Natural killer cell treated with Interleukin-12 subunit alpha and Interleukin-12 subunit beta and Interleukin-15 and Interleukin-18, amount 100 ng/mL, for 72 hours (primary cell): ENCODE data around the gene KLHL36. TPM values are rescaled to one million over a fixed set of nuclear protein-coding genes. Genes with fewer than 3 reads are reported as not detected.

Experiments used
- ATAC-seq, 2 donors: fragments of 150-1000 bp; cut with Tn5 transposase in 1 of 2; sonication (Bioruptor Pico), chemical (Tn5 transposase) in 1 of 2; 2 replicates each; pipeline ENCODE4 v1.10.0; 2021
- DNase-seq: peaks from one replicate; pipeline ENCODE4 v3.0.0; 2022; ENCODE audit warnings: low spot score
- H3K27ac Mint-ChIP-seq, 2 donors: 1 replicate in 1 of 2; 2 replicates in 1 of 2; pipeline ENCODE4 v1.8.0; 2022; ENCODE audit warnings: mixed read lengths in 2 of 2, mild to moderate bottlenecking in 1 of 2, moderate library complexity in 1 of 2
- H3K27me3 Mint-ChIP-seq, 2 donors: 1 replicate in 1 of 2; 2 replicates in 1 of 2; pipeline ENCODE4 v1.8.0; 2022; ENCODE audit warnings: mixed read lengths in 2 of 2
- H3K36me3 Mint-ChIP-seq: one replicate; pipeline ENCODE4 v1.8.0; 2022; ENCODE audit warnings: mixed read lengths
- H3K4me1 Mint-ChIP-seq, 2 donors: 1 replicate in 1 of 2; 2 replicates in 1 of 2; pipeline ENCODE4 v1.8.0; 2022; ENCODE audit warnings: low read depth in 2 of 2, mixed read lengths in 2 of 2, mild to moderate bottlenecking in 1 of 2
- H3K4me3 Mint-ChIP-seq: one replicate; pipeline ENCODE4 v1.8.0; 2022; ENCODE audit warnings: mixed read lengths
- H3K9me3 Mint-ChIP-seq: 2 replicates; pipeline ENCODE4 v1.8.0; 2022; ENCODE audit warnings: mixed read lengths
- total RNA-seq, 2 donors: library from RNA; stranded (reverse); gene quantifications; one replicate each; pipeline ENCODE4 v1.2.3, GENCODE V29; 2022

Gene KLHL36
- total RNA-seq, 2 donors from 2014 or later: 35.9 to 48.6 TPM

GRCh38 chr16:84659656-84660300 is 11.5 kb downstream of the KLHL36 start:
- Mint-ChIP-seq H3K9me3 (no peaks in the 10 kb centered on the region), H3K27ac (no peak overlapping the region), H3K4me3 (no peak overlapping the region), H3K27me3 (no peaks in the 10 kb centered on the region), H3K36me3 (no peaks in the 10 kb centered on the region), H3K4me1 (peaks cover 0 to 12% of the 10 kb centered on the region in 2 donors)
- DNase-seq (no peak), ATAC-seq (no peak)

GRCh38 chr16:84660973-84661372 is 12.7 kb downstream of the KLHL36 start:
- Mint-ChIP-seq H3K9me3 (no peaks in the 10 kb centered on the region), H3K27ac (no peak overlapping the region), H3K4me3 (no peak overlapping the region), H3K27me3 (no peaks in the 10 kb centered on the region), H3K36me3 (no peaks in the 10 kb centered on the region), H3K4me1 (peaks cover 0 to 8% of the 10 kb centered on the region in 2 donors)
- ATAC-seq: no peak
- DNase-seq: no peak

GRCh38 chr16:84661418-84662060 is 13.2 kb downstream of the KLHL36 start:
- H3K4me1 Mint-ChIP-seq: peaks cover 0 to 8% of the 10 kb centered on the region in 2 donors
- H3K27me3 Mint-ChIP-seq: no peaks in the 10 kb centered on the region
- H3K36me3 Mint-ChIP-seq: no peaks in the 10 kb centered on the region
- DNase-seq (no peak), ATAC-seq (peak in 1 of 2 donors; percentile 31)
- H3K27ac Mint-ChIP-seq: no peak overlapping the region
- no peak overlapping the region for H3K4me3 Mint-ChIP-seq
- H3K9me3 Mint-ChIP-seq: no peaks in the 10 kb centered on the region

- ATAC-seq: no peak
- no peak overlapping the region for H3K4me3 Mint-ChIP-seq
Observed at GRCh38 chr16:84662471-84662870, 14.2 kb downstream of the KLHL36 start.

GRCh38 chr16:84663433-84664101 is 15.3 kb downstream of the KLHL36 start:
- no peaks in the 10 kb centered on the region for H3K9me3 Mint-ChIP-seq
- no peak for ATAC-seq
- no peak overlapping the region for H3K27ac Mint-ChIP-seq
- peaks cover 0 to 10% of the 10 kb centered on the region in 2 donors for H3K4me1 Mint-ChIP-seq
- H3K4me3 Mint-ChIP-seq: no peak overlapping the region
- H3K36me3 Mint-ChIP-seq: no peaks in the 10 kb centered on the region
- no peaks in the 10 kb centered on the region for H3K27me3 Mint-ChIP-seq
- DNase-seq: no peak

More at GRCh38 chr16:84662471-84662870, 14.2 kb downstream of the KLHL36 start:
- DNase-seq: no peak
- Mint-ChIP-seq H3K27ac (no peak overlapping the region), H3K27me3 (no peaks in the 10 kb centered on the region), H3K36me3 (no peaks in the 10 kb centered on the region), H3K4me1 (peaks cover 0 to 8% of the 10 kb centered on the region in 2 donors), H3K9me3 (no peaks in the 10 kb centered on the region)

GRCh38 chr16:84665359-84665758 is 17.0 kb downstream of the KLHL36 start:
- no peak for DNase-seq
- no peak overlapping the region for H3K4me3 Mint-ChIP-seq
- H3K9me3 Mint-ChIP-seq: no peaks in the 10 kb centered on the region
- no peak overlapping the region for H3K27ac Mint-ChIP-seq
- peaks cover 0 to 9% of the 10 kb centered on the region in 2 donors for H3K4me1 Mint-ChIP-seq
- H3K27me3 Mint-ChIP-seq: no peaks in the 10 kb centered on the region
- ATAC-seq: no peak
- H3K36me3 Mint-ChIP-seq: no peaks in the 10 kb centered on the region

- Mint-ChIP-seq H3K36me3 (no peaks in the 10 kb centered on the region), H3K27ac (no peak overlapping the region), H3K4me1 (peaks cover 0 to 9% of the 10 kb centered on the region in 2 donors), H3K9me3 (no peaks in the 10 kb centered on the region), H3K27me3 (no peaks in the 10 kb centered on the region), H3K4me3 (no peak overlapping the region)
- ATAC-seq (no peak), DNase-seq (no peak)
Observed at GRCh38 chr16:84665843-84666242, 17.5 kb downstream of the KLHL36 start.

- ATAC-seq (no peak), DNase-seq (no peak)
- Mint-ChIP-seq H3K9me3 (no peaks in the 10 kb centered on the region), H3K36me3 (no peaks in the 10 kb centered on the region), H3K4me1 (peaks cover 0 to 13% of the 10 kb centered on the region in 2 donors), H3K27ac (no peak overlapping the region), H3K4me3 (no peak overlapping the region), H3K27me3 (no peaks in the 10 kb centered on the region)
Observed at GRCh38 chr16:84667600-84668309, 19.4 kb downstream of the KLHL36 start.

- no peaks in the 10 kb centered on the region for H3K27me3 Mint-ChIP-seq
- H3K9me3 Mint-ChIP-seq: no peaks in the 10 kb centered on the region
- H3K27ac Mint-ChIP-seq: no peak overlapping the region
- ATAC-seq (no peak), DNase-seq (no peak)
- peaks cover 0 to 7% of the 10 kb centered on the region in 2 donors for H3K4me1 Mint-ChIP-seq
- no peak overlapping the region for H3K4me3 Mint-ChIP-seq
- H3K36me3 Mint-ChIP-seq: no peaks in the 10 kb centered on the region
Observed at GRCh38 chr16:84670063-84670462, 21.8 kb downstream of the KLHL36 start.

GRCh38 chr16:84672276-84673202 is 24.2 kb downstream of the KLHL36 start:
- DNase-seq (peak; percentile 78), ATAC-seq (peak; percentile 82 to 87)
- H3K36me3 Mint-ChIP-seq: no peaks in the 10 kb centered on the region
- H3K4me1 Mint-ChIP-seq: peaks cover 0 to 7% of the 10 kb centered on the region in 2 donors
- H3K4me3 Mint-ChIP-seq: no peak overlapping the region
- no peaks in the 10 kb centered on the region for H3K9me3 Mint-ChIP-seq
- H3K27me3 Mint-ChIP-seq: no peaks in the 10 kb centered on the region
- no peak overlapping the region for H3K27ac Mint-ChIP-seq

GRCh38 chr16:84673203-84673535 is 24.9 kb downstream of the KLHL36 start:
- H3K27me3 Mint-ChIP-seq: peaks cover 0 to 3% of the 10 kb centered on the region in 2 donors
- no peaks in the 10 kb centered on the region for H3K9me3 Mint-ChIP-seq
- no peaks in the 10 kb centered on the region for H3K36me3 Mint-ChIP-seq
- DNase-seq (no peak), ATAC-seq (no peak)
- peaks cover 0 to 7% of the 10 kb centered on the region in 2 donors for H3K4me1 Mint-ChIP-seq
- H3K4me3 Mint-ChIP-seq: no peak overlapping the region
- no peak overlapping the region for H3K27ac Mint-ChIP-seq

- DNase-seq (no peak), ATAC-seq (no peak)
- Mint-ChIP-seq H3K4me1 (peaks cover 0 to 5% of the 10 kb centered on the region in 2 donors), H3K4me3 (no peak overlapping the region), H3K27ac (no peak overlapping the region), H3K36me3 (no peaks in the 10 kb centered on the region), H3K27me3 (peaks cover 0 to 3% of the 10 kb centered on the region in 2 donors), H3K9me3 (no peaks in the 10 kb centered on the region)
Observed at GRCh38 chr16:84673561-84673960, 25.2 kb downstream of the KLHL36 start.

- Mint-ChIP-seq H3K9me3 (no peaks in the 10 kb centered on the region), H3K27ac (no peak overlapping the region), H3K27me3 (peaks cover 7 to 10% of the 10 kb centered on the region in 2 donors), H3K4me1 (peaks cover 0 to 4% of the 10 kb centered on the region in 2 donors), H3K4me3 (no peak overlapping the region), H3K36me3 (no peaks in the 10 kb centered on the region)
- no peak for ATAC-seq
- no peak for DNase-seq
Observed at GRCh38 chr16:84675423-84675822, 27.1 kb downstream of the KLHL36 start.
